Measurements from ENCODE around the gene FAF1. TPM values are rescaled to one million over a fixed set of nuclear protein-coding genes. Genes with fewer than 3 reads are reported as not detected.

FAF1 gene
- total RNA-seq, 4 donors from 2014 or later, result 25.1 to 55.7 (median 38.8) TPM

- H3K4me3 ChIP-seq, result no peak overlapping the region
Measured at GRCh38 chr1:50982611-50983010, 22.5 kb upstream of the FAF1 start.

GRCh38 chr1:50981741-50982140, 21.7 kb upstream of the FAF1 start:
- TF ChIP-seq EP300 (IDR thresholded peaks at IDR 0.05) (no peak), POLR2A (IDR thresholded peaks at IDR 0.05) (no peak), CTCF (IDR thresholded peaks at IDR 0.05) (no peak)
- Histone ChIP-seq H3K9me3 (no peaks in the 10 kb centered on the region), H3K4me1 (peaks cover 0 to 4% (median 0%) of the 10 kb centered on the region in 4 donors), H3K27me3 (no peaks in the 10 kb centered on the region), H3K4me3 (peak overlapping the region in 1 of 4 donors; percentile 8), H3K36me3 (no peaks in the 10 kb centered on the region), H3K27ac (peak overlapping the region; percentile 21 to 98 (median 35))
- WGBS, 2 donors, result 41 to 65% methylated on average over 1 of the region's 1 CpG
- no peak for DNase-seq (ENCODE audit: low spot score in 2 of 2)

More at GRCh38 chr1:50982611-50983010, 22.5 kb upstream of the FAF1 start:
- H3K36me3 ChIP-seq, result no peaks in the 10 kb centered on the region
- no peak for TF ChIP-seq POLR2A (IDR thresholded peaks at IDR 0.05)
- TF ChIP-seq EP300 (IDR thresholded peaks at IDR 0.05), result no peak
- no peak for TF ChIP-seq CTCF (IDR thresholded peaks at IDR 0.05)
- no peaks in the 10 kb centered on the region for H3K27me3 ChIP-seq
- 83 to 88% methylated on average over 3 of the region's 3 CpGs for WGBS, 2 donors
- no peaks in the 10 kb centered on the region for H3K9me3 ChIP-seq
- H3K4me1 ChIP-seq, result peaks cover 0 to 4% (median 0%) of the 10 kb centered on the region in 4 donors
- DNase-seq (ENCODE audit: low spot score in 2 of 2), result no peak
- peak overlapping the region in 3 of 4 donors; percentile 21 to 98 (median 21) for H3K27ac ChIP-seq

GRCh38 chr1:50980505-50980904, 20.4 kb upstream of the FAF1 start:
- no peak overlapping the region for H3K4me3 ChIP-seq
- H3K27ac ChIP-seq, result peak overlapping the region in 3 of 4 donors; percentile 89 to 98 (median 98)
- H3K4me1 ChIP-seq, result peaks cover 0 to 9% (median 0%) of the 10 kb centered on the region in 4 donors
- TF ChIP-seq POLR2A (IDR thresholded peaks at IDR 0.05) (no peak), EP300 (IDR thresholded peaks at IDR 0.05) (no peak), CTCF (IDR thresholded peaks at IDR 0.05) (no peak)
- H3K27me3 ChIP-seq, result no peaks in the 10 kb centered on the region
- no peaks in the 10 kb centered on the region for H3K36me3 ChIP-seq
- H3K9me3 ChIP-seq, result no peaks in the 10 kb centered on the region
- DNase-seq (ENCODE audit: low spot score in 2 of 2), result no peak

- no peaks in the 10 kb centered on the region for H3K36me3 ChIP-seq
- H3K4me3 ChIP-seq, result no peak overlapping the region
- 62 to 83% methylated on average over 1 of the region's 1 CpG for WGBS, 2 donors
- H3K4me1 ChIP-seq, result peaks cover 0 to 9% (median 0%) of the 10 kb centered on the region in 4 donors
- H3K27me3 ChIP-seq, result no peaks in the 10 kb centered on the region
- H3K27ac ChIP-seq, result peak overlapping the region; percentile 83 to 98 (median 94)
- no peaks in the 10 kb centered on the region for H3K9me3 ChIP-seq
- no peak for DNase-seq (ENCODE audit: low spot score in 2 of 2)
- TF ChIP-seq CTCF (IDR thresholded peaks at IDR 0.05) (no peak), POLR2A (IDR thresholded peaks at IDR 0.05) (no peak), EP300 (IDR thresholded peaks at IDR 0.05) (no peak)
Measured at GRCh38 chr1:50979937-50980336, 19.9 kb upstream of the FAF1 start.

- peak overlapping the region; percentile 83 to 98 (median 94) for H3K27ac ChIP-seq
- H3K4me1 ChIP-seq, result peaks cover 0 to 13% (median 0%) of the 10 kb centered on the region in 4 donors
- H3K36me3 ChIP-seq, result no peaks in the 10 kb centered on the region
- peak overlapping the region; percentile 61 to 90 (median 72) for H3K4me3 ChIP-seq
- WGBS, 2 donors, result 36 to 38% methylated on average over 10 of the region's 10 CpGs
- no peak for TF ChIP-seq POLR2A (IDR thresholded peaks at IDR 0.05)
- no peak for TF ChIP-seq EP300 (IDR thresholded peaks at IDR 0.05)
- no peak for TF ChIP-seq CTCF (IDR thresholded peaks at IDR 0.05)
- no peaks in the 10 kb centered on the region for H3K9me3 ChIP-seq
- H3K27me3 ChIP-seq, result no peaks in the 10 kb centered on the region
- DNase-seq (ENCODE audit: low spot score in 2 of 2), result no peak
Measured at GRCh38 chr1:50978852-50979781, 19.1 kb upstream of the FAF1 start.

Measured in tibial nerve (tissue), 4 donors.